KMS-11 (cell line): ENCODE results near the gene GALNT17.

ENCODE experiments used
- H2AFZ ChIP-seq: fragments of 200-600 bp; sonication (generic); 2 replicates; pipeline ENCODE4 v1.6.1; 2016; ENCODE audit warnings: antibody characterized with exemption, mixed run types, low read depth
- H3K27ac ChIP-seq: fragments of 200-600 bp; sonication (generic); 2 replicates; pipeline ENCODE4 v1.6.1; 2016; ENCODE audit warnings: mild to moderate bottlenecking, mixed run types
- H3K27me3 ChIP-seq: fragments of 200-600 bp; sonication (generic); 2 replicates; pipeline ENCODE4 v1.6.1; 2017; ENCODE audit warnings: mild to moderate bottlenecking, low read depth, mixed run types, moderate library complexity; ENCODE audit not compliant: insufficient read depth
- H3K36me3 ChIP-seq: fragments of 200-600 bp; sonication (generic); 2 replicates; pipeline ENCODE4 v1.6.1; 2017; ENCODE audit warnings: mild to moderate bottlenecking, mixed run types; ENCODE audit not compliant: insufficient read depth
- H3K4me1 ChIP-seq: fragments of 200-600 bp; sonication (generic); 2 replicates; pipeline ENCODE4 v1.6.1; 2016; ENCODE audit warnings: mild to moderate bottlenecking, low read depth, mixed run types; ENCODE audit not compliant: poor library complexity, severe bottlenecking
- H3K4me2 ChIP-seq: fragments of 200-600 bp; sonication (generic); 2 replicates; pipeline ENCODE4 v1.7.0; 2016; ENCODE audit warnings: mild to moderate bottlenecking, mixed run types
- H3K4me3 ChIP-seq: fragments of 200-600 bp; sonication (generic); IDR thresholded peaks from 2 replicates; pipeline ENCODE4 v1.6.1; 2017; ENCODE audit warnings: low read depth, low read length, mixed read lengths; ENCODE audit not compliant: insufficient read depth
- H3K79me2 ChIP-seq: fragments of 200-600 bp; sonication (generic); 2 replicates; pipeline ENCODE4 v1.6.1; 2016; ENCODE audit warnings: low read depth, mixed run types; ENCODE audit not compliant: insufficient read depth
- H3K9ac ChIP-seq: fragments of 200-600 bp; sonication (generic); 2 replicates; pipeline ENCODE4 v1.6.1; 2016; ENCODE audit warnings: mild to moderate bottlenecking, mixed run types
- H4K20me1 ChIP-seq: fragments of 200-600 bp; sonication (generic); 2 replicates; pipeline ENCODE4 v1.6.1; 2016; ENCODE audit warnings: mild to moderate bottlenecking, mixed run types; ENCODE audit not compliant: insufficient read depth
- TF ChIP-seq, protein P1 (sequence below): fragments of 200-600 bp; sonication (generic); conservative IDR thresholded peaks from 2 replicates; pipeline ENCODE4 v1.6.1; 2017; ENCODE audit warnings: low read depth, mild to moderate bottlenecking, antibody characterized with exemption, low read length, moderate library complexity, mixed read lengths

Gene GALNT17

DNA sequence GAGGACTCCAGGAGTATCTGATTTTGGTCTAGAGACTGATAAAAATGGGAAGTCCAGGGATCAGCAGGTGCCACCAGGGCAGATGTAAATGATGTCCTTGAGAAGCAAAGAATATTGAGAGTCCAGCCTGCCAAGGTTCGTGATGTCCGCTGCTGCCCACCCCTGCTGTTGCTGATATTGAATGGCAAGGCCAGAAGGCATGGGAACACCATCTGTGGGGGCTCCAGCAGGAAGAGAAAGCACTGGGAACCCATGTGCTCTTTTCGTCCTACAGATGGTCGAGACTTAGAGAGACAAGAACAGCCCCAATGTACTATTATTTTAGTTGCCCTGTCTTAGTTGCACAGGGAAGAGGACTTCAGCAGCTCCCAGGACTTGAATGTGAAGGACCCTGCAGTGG is 363.9 kb downstream of the GALNT17 start:
- H3K79me2 ChIP-seq, result no peaks in the 10 kb centered on the region
- H3K27ac ChIP-seq, result no peak overlapping the region
- no peak overlapping the region for H2AFZ ChIP-seq
- H3K4me1 ChIP-seq, result no peaks in the 10 kb centered on the region
- H4K20me1 ChIP-seq, result no peaks in the 10 kb centered on the region
- no peaks in the 10 kb centered on the region for H3K27me3 ChIP-seq
- no peak overlapping the region for H3K4me3 ChIP-seq
- TF ChIP-seq, protein P1, sequence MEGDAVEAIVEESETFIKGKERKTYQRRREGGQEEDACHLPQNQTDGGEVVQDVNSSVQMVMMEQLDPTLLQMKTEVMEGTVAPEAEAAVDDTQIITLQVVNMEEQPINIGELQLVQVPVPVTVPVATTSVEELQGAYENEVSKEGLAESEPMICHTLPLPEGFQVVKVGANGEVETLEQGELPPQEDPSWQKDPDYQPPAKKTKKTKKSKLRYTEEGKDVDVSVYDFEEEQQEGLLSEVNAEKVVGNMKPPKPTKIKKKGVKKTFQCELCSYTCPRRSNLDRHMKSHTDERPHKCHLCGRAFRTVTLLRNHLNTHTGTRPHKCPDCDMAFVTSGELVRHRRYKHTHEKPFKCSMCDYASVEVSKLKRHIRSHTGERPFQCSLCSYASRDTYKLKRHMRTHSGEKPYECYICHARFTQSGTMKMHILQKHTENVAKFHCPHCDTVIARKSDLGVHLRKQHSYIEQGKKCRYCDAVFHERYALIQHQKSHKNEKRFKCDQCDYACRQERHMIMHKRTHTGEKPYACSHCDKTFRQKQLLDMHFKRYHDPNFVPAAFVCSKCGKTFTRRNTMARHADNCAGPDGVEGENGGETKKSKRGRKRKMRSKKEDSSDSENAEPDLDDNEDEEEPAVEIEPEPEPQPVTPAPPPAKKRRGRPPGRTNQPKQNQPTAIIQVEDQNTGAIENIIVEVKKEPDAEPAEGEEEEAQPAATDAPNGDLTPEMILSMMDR, result no peak
- H3K4me2 ChIP-seq, result no peak overlapping the region
- H3K9ac ChIP-seq, result no peak overlapping the region
- H3K36me3 ChIP-seq, result no peaks in the 10 kb centered on the region

DNA sequence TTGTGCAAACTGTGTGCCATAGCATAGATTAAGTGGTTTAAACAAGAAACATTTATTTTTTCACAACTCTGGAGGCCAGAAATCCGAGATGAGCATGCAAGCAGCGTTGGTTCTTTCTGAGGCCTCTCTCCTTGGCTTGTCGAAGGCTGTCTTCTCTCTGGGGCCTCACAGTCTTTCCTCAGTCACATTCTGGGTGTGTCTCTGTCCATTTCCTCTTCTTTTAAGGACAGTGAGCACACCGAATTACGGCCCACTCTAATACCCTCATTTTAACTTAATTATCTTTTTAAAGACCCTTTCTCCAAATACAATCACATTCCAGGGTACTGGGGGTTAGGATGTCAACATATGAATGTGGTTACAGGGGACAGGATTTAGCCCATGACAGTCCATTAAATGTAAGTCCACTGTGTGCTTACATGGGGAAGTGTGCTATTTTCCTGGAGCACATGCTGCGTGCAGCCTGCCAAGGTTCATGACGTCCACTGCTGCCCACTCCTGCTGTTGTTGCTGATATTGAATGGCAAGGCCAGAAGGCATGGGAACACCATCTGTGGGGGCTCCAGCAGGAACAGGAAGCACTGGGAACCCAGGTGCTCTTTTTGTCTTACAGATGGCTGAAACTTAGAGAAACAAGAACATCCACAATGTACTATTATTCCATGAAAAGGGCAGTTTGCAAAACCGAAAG is 365.5 kb downstream of the GALNT17 start:
- H3K4me2 ChIP-seq, result no peak overlapping the region
- no peaks in the 10 kb centered on the region for H3K79me2 ChIP-seq
- no peaks in the 10 kb centered on the region for H3K27me3 ChIP-seq
- H3K27ac ChIP-seq, result no peak overlapping the region
- no peaks in the 10 kb centered on the region for H3K36me3 ChIP-seq
- TF ChIP-seq, protein P1, result no peak
- no peak overlapping the region for H3K4me3 ChIP-seq
- no peaks in the 10 kb centered on the region for H3K4me1 ChIP-seq
- H3K9ac ChIP-seq, result no peak overlapping the region
- no peaks in the 10 kb centered on the region for H4K20me1 ChIP-seq
- H2AFZ ChIP-seq, result no peak overlapping the region

DNA sequence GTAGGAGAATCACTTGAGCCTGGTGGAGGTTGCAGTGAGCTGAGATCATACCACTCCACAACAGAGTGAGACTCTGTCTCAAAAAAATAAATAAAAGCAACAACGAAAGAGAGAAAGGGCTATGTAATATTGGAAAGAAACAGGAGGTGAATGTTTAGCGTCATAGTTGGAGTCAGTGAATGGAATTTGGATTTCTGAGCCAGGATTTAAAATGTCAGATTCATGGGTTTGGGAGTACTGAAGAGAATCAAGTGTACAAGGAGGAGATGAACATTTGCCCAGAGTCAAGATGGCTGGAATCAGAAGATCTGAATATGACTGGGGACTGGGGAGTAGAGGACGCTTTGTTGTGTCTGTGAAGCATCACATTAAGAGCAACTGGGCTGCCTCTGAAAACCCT is 366.4 kb downstream of the GALNT17 start:
- Histone ChIP-seq H3K9ac (no peak overlapping the region), H3K27me3 (no peaks in the 10 kb centered on the region)
- TF ChIP-seq, protein P1, result no peak

DNA sequence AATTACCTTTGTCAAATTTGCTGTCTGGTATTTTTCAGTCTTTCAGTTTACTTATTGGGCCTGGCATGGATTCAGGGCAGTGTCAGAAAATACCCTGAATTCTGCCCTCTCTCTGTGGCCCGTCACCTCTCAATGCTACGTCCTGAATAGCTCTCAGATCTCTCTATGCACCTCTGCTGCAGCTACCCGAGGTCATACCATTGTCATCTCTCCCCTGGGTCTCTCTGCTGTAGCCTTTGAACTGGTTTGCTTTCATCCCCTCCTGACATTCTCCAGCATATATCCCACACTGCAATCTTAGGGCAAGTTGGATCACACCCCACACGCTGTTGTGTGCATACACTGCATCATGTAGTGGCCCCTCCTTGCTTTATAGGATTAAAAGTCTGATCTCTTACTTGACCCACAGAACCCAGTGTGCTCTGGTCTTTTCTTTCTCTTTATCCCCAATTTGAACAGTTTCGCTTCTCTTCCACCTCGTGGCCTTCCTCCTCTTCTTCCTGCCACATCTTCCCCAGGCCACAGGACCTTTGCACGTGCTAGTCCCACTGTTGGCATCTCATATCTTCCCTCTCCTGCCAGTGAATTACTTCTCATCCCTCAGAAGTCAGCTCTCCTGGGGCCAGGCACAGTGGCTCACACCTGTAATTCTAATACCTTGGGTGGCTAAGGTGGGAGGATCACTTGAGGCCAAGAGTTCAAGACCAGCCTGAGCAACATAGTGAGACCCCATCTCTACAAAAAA is 372.9 kb downstream of the GALNT17 start:
- H3K27me3 ChIP-seq, result no peaks in the 10 kb centered on the region
- H3K4me1 ChIP-seq, result no peaks in the 10 kb centered on the region
- H4K20me1 ChIP-seq, result no peaks in the 10 kb centered on the region
- H3K79me2 ChIP-seq, result no peaks in the 10 kb centered on the region
- TF ChIP-seq, protein P1, result no peak
- no peak overlapping the region for H3K9ac ChIP-seq
- no peak overlapping the region for H3K4me3 ChIP-seq
- H3K4me2 ChIP-seq, result no peak overlapping the region
- no peak overlapping the region for H3K27ac ChIP-seq
- no peak overlapping the region for H2AFZ ChIP-seq
- no peaks in the 10 kb centered on the region for H3K36me3 ChIP-seq

More for the DNA sequence above, 366.4 kb downstream of the GALNT17 start:
- Histone ChIP-seq H3K4me3 (no peak overlapping the region), H3K4me2 (no peak overlapping the region), H3K79me2 (no peaks in the 10 kb centered on the region), H3K36me3 (no peaks in the 10 kb centered on the region), H3K27ac (no peak overlapping the region), H3K4me1 (no peaks in the 10 kb centered on the region), H4K20me1 (no peaks in the 10 kb centered on the region), H2AFZ (no peak overlapping the region)
